Measurements from ENCODE around the gene ANXA3. TPM values are rescaled to one million over a fixed set of nuclear protein-coding genes. Genes with fewer than 3 reads are reported as not detected.

The ANXA3 gene
- total RNA-seq, 2 donors from 2014 or later = not detected

DNA sequence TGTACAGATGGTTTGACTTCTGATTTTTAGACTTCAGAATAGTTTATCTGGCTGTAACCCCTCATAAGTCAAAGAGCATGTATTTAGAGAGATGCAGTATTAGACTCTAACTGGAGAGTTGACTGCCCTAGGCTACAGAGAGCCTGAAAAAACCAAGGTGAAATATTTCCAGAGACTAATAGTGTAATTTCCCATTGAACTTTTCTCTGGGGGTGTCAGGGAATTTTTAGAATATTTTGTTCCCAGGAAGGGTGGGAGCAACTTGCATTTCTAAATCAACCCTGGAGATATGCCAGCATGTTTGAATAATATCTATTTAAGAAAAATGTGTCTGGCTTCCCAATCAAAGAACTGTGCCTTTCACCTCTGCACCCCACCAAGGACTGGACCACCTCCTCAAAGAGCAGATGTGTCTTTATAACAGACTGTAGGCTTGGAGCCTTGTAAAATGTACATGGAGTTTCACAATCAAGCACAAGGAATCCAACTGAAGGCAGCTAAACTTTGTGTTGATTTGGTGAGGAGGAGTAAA lies 2.0 kb downstream of the ANXA3 start:
- H3K27me3 Mint-ChIP-seq = peaks cover 49% of the 10 kb centered on the region
- no peaks in the 10 kb centered on the region for H3K36me3 Mint-ChIP-seq (ENCODE audit: low read depth)
- peaks cover 5% of the 10 kb centered on the region for H3K4me1 Mint-ChIP-seq
- H3K27ac Mint-ChIP-seq = no peak overlapping the region
- H3K4me3 Mint-ChIP-seq = no peak overlapping the region
- H3K9me3 Mint-ChIP-seq = no peaks in the 10 kb centered on the region
- no peak for ATAC-seq (replicated peaks)

DNA sequence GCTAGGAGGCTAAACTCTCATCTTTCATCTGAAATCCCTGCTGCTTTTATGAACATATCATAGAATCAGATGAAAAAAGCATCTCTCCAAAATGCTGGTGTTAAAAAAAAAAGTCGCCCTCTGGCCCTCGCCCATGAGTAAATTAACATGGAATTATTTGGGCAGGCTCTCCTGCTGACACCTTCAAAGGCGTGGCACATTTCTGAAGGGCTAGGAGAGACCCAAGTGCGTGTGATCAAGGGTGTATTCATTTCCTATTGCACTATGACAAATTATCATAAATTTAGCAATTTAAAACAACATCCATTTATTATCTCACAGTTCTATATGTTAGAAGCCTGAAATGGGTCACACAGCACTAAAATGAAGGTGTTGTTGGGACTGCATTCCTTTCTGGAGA lies 5.1 kb downstream of the ANXA3 start:
- no peak overlapping the region for H3K27ac Mint-ChIP-seq

DNA sequence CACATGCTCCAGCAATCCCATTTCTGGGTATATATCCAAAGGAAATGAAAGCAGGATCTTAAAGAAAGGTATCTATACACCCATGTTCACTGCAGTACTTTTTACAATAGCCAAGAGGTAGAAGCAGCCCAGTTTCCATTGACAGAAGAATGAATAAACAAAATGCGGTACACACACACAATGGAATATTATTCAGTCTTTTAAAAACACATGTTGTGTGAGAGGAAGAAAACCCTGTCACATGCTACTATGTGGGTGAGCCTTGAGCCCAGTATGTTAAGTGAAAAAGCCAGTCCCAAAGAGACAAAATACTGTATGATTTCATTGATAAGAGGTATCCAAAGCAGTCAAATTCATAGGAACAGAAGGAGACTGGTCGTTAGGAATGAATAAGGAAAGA lies 6.3 kb downstream of the ANXA3 start:
- no peaks in the 10 kb centered on the region for H3K9me3 Mint-ChIP-seq
- peaks cover 43% of the 10 kb centered on the region for H3K27me3 Mint-ChIP-seq
- H3K4me1 Mint-ChIP-seq = no peaks in the 10 kb centered on the region
- no peak for ATAC-seq (replicated peaks)
- no peak overlapping the region for H3K4me3 Mint-ChIP-seq
- H3K36me3 Mint-ChIP-seq (ENCODE audit: low read depth) = no peaks in the 10 kb centered on the region
- no peak overlapping the region for H3K27ac Mint-ChIP-seq

More for the DNA sequence above, 5.1 kb downstream of the ANXA3 start:
- H3K4me1 Mint-ChIP-seq = no peaks in the 10 kb centered on the region
- no peak overlapping the region for H3K4me3 Mint-ChIP-seq
- no peaks in the 10 kb centered on the region for H3K9me3 Mint-ChIP-seq
- H3K27me3 Mint-ChIP-seq = peaks cover 37% of the 10 kb centered on the region
- no peaks in the 10 kb centered on the region for H3K36me3 Mint-ChIP-seq (ENCODE audit: low read depth)
- ATAC-seq (replicated peaks) = no peak

DNA sequence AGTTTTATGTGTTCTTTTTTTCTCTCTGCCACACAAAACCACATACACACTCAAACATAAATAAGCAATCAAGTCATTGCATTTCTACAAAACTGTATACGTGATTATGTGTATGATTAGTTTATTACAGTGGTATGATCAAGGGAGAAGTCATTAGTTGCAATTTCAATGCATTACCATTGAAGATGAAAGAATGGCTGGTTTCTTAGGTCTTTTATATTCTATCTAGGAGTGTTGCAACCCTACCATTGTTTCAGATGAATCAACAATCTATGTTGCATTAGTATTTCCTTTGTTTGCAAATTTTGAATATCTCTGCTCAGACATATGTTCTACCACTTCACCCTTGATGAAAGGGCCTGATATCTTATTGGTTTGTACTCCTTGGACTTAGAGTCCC lies 6.8 kb downstream of the ANXA3 start:
- Mint-ChIP-seq H3K4me1 (no peaks in the 10 kb centered on the region), H3K27me3 (peaks cover 45% of the 10 kb centered on the region), H3K36me3 (ENCODE audit: low read depth) (no peaks in the 10 kb centered on the region), H3K27ac (no peak overlapping the region), H3K4me3 (no peak overlapping the region), H3K9me3 (no peaks in the 10 kb centered on the region)
- no peak for ATAC-seq (replicated peaks)

DNA sequence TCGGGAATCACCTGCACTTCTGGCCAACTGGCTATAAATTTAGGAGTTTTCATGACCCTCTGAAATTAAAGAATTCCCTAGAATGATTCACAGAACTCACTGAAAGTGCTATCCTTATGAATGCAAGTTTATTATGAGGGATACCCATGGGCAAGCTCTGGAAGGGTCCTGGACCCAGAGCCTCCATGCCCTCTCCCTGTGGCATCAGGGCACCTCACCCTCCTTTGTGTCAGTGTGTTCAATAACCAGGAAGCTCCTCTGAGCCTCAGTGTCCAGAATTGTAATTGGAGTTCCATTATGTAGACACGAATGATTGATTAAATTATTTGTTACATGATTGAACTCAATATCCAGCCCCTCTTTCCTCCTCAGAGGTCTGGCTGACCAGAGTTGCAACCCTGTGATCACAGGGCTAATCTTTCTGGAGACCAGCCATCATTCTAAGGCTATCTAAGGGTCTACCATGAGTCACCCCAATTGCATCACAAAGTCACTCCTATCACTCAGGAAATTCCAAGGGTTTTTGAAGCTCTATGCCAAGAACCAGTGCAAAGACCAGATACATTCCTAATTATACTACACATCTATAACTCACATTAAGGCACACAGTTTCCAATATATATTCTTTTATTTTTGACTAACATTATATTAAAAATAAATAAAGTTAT lies 8.9 kb downstream of the ANXA3 start:
- Mint-ChIP-seq H3K4me3 (no peak overlapping the region), H3K4me1 (no peaks in the 10 kb centered on the region), H3K27ac (no peak overlapping the region), H3K36me3 (ENCODE audit: low read depth) (no peaks in the 10 kb centered on the region), H3K27me3 (peaks cover 40% of the 10 kb centered on the region), H3K9me3 (no peaks in the 10 kb centered on the region)
- ATAC-seq (replicated peaks) = no peak

DNA sequence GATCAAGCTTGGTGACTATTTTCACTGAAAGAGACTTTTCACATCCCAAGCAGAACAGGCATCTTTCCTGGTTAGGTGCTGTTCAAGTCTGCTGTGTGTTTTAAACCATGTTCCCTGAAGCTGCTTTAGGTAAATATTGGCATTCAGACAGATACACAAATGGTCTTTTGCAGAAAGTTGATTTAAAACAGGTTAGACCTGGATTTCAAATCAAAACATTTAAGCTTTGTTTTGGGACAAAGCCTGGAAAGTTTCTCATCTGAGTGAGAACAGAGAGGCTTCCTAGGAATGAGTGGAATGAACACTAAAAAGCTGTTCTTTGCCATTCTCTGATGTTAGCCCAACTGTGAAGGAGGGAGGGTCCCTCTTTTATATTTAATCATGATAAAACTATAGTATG lies 10.1 kb downstream of the ANXA3 start:
- H3K4me1 Mint-ChIP-seq = no peaks in the 10 kb centered on the region
- H3K36me3 Mint-ChIP-seq (ENCODE audit: low read depth) = no peaks in the 10 kb centered on the region
- no peak for ATAC-seq (replicated peaks)
- no peaks in the 10 kb centered on the region for H3K9me3 Mint-ChIP-seq
- peaks cover 46% of the 10 kb centered on the region for H3K27me3 Mint-ChIP-seq
- no peak overlapping the region for H3K27ac Mint-ChIP-seq
- H3K4me3 Mint-ChIP-seq = no peak overlapping the region

DNA sequence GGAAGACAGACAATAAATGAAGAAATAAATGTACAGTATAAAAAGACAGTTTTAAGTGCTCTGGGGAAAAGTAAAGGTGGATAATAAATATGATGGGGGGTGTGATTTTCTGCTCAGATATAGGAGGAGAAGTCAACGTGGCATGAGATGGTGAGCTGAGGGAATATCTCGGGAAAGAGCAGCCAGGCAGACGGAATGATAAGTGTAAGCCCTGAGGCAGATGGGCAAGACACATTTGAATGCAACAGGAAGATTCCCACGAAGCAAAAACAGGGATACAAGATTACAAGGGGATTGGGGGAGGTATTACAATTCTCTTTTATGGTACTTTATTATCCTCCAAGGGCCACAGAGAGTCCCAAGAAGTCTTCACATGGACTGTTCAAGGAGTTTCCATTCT lies 11.1 kb downstream of the ANXA3 start:
- Mint-ChIP-seq H3K9me3 (no peaks in the 10 kb centered on the region), H3K27me3 (peaks cover 43% of the 10 kb centered on the region), H3K27ac (no peak overlapping the region), H3K36me3 (ENCODE audit: low read depth) (no peaks in the 10 kb centered on the region), H3K4me3 (no peak overlapping the region), H3K4me1 (no peaks in the 10 kb centered on the region)
- no peak for ATAC-seq (replicated peaks)

DNA sequence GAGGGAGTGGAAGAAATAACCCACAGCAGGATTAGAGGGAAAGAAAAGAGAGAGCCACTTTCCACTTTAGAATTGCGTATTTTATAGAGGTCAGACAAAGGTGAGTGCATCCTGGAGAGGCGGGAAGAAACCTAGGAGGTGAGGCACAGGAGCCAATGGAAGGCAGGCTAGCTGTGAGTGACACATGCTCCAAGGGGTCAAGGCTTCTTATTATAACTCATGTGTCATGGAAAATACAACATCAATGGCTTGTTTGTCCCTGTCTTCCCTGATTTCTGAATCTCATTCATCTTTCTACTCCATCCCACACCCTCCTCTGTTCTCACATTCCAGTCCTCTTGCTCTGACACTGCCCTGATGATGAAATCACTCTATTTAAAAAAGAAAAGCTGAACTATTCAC lies 14.4 kb downstream of the ANXA3 start:
- Mint-ChIP-seq H3K4me1 (no peaks in the 10 kb centered on the region), H3K4me3 (no peak overlapping the region), H3K27me3 (peaks cover 42% of the 10 kb centered on the region), H3K27ac (no peak overlapping the region), H3K36me3 (ENCODE audit: low read depth) (no peaks in the 10 kb centered on the region), H3K9me3 (no peaks in the 10 kb centered on the region)
- ATAC-seq (replicated peaks) = no peak

DNA sequence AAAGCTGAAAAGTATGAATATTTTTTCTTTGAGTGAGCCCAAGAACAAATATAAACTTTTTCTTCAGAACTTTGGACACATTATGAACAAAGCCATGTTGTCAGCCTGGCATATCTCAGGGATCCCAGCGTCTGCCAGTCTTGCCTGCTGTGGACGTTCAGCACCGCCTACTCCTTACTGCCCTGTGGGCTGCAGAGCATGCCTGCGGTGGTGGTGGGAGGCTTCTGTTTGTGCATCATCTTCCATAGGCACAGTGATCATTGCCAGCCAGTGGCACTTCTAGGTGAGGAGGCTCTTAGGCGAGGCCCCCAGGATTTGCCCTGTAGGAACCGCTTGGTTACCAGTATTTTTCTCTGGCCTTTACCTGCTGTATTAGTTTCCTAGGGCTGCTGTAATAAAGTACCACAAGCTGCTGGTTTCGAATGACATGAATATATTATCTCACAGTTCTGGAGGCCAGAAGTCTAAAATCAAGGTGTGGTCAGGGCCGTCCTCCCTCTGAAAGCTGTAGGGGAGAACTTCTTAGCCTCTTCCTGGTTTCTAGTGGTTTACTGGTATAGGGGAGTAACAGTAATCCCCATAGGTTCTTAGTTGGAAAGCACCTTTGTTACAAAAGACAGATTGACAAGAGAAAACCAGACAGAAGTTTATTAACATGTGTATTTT lies 15.4 kb downstream of the ANXA3 start:
- Mint-ChIP-seq H3K36me3 (ENCODE audit: low read depth) (no peaks in the 10 kb centered on the region), H3K4me3 (no peak overlapping the region), H3K4me1 (no peaks in the 10 kb centered on the region), H3K9me3 (no peaks in the 10 kb centered on the region), H3K27me3 (peaks cover 36% of the 10 kb centered on the region), H3K27ac (no peak overlapping the region)
- no peak for ATAC-seq (replicated peaks)

DNA sequence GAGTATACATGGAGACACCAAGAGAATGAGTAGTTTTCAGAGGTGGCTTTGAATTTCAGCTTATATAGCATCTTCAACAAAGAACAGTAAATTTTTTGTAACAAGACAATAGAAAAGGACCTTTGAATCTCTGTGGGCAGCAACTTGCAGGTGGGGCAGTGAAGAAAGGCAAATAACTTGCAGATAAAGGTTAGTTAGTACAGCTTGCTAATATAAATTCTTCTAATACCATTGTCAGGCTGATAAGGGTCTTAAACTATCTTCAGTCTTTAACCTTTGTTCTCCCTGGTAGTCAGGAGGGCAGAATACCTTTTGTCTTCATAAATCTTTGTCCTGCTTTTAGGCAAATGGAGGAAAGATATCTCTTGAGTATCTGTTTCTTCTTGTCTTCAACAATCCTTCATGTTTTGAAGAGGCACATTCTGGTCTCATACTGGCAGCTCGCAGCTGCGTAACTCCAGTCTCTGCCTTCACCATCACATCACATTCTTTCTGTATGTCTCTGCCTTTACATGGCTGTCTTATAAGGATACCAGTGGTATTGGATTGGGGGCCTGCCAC lies 16.0 kb downstream of the ANXA3 start:
- no peak for ATAC-seq (replicated peaks)
- no peaks in the 10 kb centered on the region for H3K4me1 Mint-ChIP-seq

DNA sequence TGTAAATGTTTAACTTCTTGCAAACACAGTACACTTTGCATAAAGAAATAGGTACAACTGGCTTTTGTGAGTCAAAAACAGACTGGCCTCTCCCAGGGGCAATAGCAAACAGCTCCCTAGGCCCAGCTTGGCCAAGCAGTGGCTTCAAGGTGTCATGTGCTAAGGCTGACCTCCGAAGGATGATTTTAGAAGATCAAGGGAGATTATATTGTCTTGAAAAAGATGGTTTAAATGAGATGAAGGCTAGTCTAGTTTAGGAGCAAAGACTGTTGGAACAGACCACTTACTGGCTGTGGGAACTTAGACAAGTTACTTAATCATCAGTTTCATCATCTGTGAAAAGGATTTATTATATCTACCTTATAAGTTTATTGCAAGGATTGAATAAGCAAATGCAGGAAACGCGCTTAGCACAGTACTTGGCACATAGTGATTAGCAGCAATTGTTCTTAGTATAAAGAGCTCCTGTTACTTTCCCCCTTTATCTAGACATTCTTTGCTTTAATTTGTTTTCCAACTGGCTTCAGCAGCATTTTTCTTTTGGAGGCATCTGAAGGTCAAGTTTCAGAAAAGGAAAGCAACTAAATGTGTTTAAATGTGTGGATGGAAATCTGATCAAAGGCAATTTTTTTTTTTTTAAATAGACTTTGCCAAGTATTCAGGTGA lies 17.2 kb downstream of the ANXA3 start:
- Mint-ChIP-seq H3K27me3 (peaks cover 34% of the 10 kb centered on the region), H3K27ac (no peak overlapping the region), H3K36me3 (ENCODE audit: low read depth) (no peaks in the 10 kb centered on the region), H3K9me3 (no peaks in the 10 kb centered on the region), H3K4me1 (no peaks in the 10 kb centered on the region), H3K4me3 (no peak overlapping the region)
- ATAC-seq (replicated peaks) = no peak

More for the DNA sequence above, 16.0 kb downstream of the ANXA3 start:
- Mint-ChIP-seq H3K27ac (no peak overlapping the region), H3K27me3 (peaks cover 36% of the 10 kb centered on the region), H3K36me3 (ENCODE audit: low read depth) (no peaks in the 10 kb centered on the region), H3K4me3 (no peak overlapping the region), H3K9me3 (no peaks in the 10 kb centered on the region)

DNA sequence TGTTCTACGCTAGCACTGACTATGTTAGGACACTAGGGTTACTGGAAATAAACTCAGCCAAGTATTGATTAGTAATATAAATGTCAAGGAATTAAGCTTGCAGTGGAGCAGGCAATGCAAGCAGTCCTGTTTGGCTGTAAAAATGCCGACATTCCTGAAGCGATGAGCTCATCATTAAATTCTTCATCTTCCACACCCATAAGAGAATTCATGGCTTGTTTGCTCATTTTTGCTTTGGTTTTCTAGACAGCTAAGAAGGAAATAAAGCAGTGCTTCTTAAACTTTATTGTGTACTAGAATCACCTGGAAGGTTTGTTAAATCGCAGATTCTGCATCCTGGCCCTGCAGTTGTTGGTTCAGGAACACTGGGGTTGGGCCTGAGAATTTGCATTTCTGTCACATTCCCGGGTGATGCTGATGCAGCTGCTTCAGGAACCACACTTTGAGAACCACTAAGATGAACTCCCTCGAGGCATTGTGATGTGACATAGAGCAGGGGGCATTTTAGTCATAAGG lies 17.8 kb downstream of the ANXA3 start:
- no peak overlapping the region for H3K4me3 Mint-ChIP-seq
- ATAC-seq (replicated peaks) = no peak
- H3K4me1 Mint-ChIP-seq = no peaks in the 10 kb centered on the region
- no peaks in the 10 kb centered on the region for H3K9me3 Mint-ChIP-seq
- H3K27me3 Mint-ChIP-seq = peaks cover 31% of the 10 kb centered on the region
- H3K27ac Mint-ChIP-seq = no peak overlapping the region
- no peaks in the 10 kb centered on the region for H3K36me3 Mint-ChIP-seq (ENCODE audit: low read depth)

DNA sequence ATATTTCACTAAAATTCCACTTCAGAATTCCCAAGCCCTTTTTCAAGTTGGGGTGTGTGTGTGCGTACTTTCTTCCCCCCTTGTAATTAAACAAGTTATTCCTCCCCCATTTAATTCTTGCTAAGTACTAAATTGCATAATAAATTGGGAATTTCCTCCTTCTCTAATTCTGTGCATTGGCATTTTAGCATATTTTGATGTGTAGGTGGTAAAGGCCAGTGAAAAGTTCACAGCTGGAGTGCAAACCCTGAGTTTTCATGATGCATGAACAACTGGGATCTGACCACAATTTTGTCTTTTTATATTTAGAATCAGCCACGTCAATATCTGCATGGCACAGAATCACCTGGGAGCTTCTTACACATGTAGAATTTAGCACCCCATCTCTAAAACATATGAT lies 18.5 kb downstream of the ANXA3 start:
- Mint-ChIP-seq H3K36me3 (ENCODE audit: low read depth) (no peaks in the 10 kb centered on the region), H3K4me3 (no peak overlapping the region), H3K27me3 (peaks cover 26% of the 10 kb centered on the region), H3K27ac (no peak overlapping the region), H3K4me1 (no peaks in the 10 kb centered on the region), H3K9me3 (no peaks in the 10 kb centered on the region)
- ATAC-seq (replicated peaks) = no peak

DNA sequence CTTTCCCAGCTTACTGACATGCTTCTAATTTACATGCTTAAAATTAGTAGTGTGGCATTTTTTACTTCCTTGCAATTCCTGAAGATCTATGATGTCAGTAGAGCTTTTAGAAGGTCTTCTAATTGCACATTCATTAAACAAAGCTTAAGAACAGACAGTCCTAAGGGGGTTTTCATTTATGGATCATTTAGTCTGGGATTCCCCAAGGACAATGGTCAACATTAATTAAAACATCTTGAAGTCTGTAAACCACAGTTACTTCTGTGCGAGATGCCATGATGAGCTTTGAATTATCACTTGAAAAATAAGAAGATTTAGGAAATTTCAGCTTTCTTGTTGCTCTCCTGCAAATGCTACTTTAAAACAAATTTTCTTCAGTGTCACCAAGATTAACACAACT lies 20.2 kb downstream of the ANXA3 start:
- peaks cover 20% of the 10 kb centered on the region for H3K27me3 Mint-ChIP-seq
- no peaks in the 10 kb centered on the region for H3K9me3 Mint-ChIP-seq
- H3K4me3 Mint-ChIP-seq = no peak overlapping the region
- ATAC-seq (replicated peaks) = no peak
- H3K36me3 Mint-ChIP-seq (ENCODE audit: low read depth) = no peaks in the 10 kb centered on the region
- H3K27ac Mint-ChIP-seq = no peak overlapping the region
- H3K4me1 Mint-ChIP-seq = no peaks in the 10 kb centered on the region

All from activated T-helper 17 cell treated with anti-CD3 and anti-CD28 coated beads, Interleukin-2, amount 50 U/mL, for 72 hours (primary cell).